ENCODE results near the gene PKN1. TPM values are rescaled to one million over a fixed set of nuclear protein-coding genes. Genes with fewer than 3 reads are reported as not detected.

Gene PKN1
- total RNA-seq, 1 donor from 2014 or later: 159 TPM

DNA sequence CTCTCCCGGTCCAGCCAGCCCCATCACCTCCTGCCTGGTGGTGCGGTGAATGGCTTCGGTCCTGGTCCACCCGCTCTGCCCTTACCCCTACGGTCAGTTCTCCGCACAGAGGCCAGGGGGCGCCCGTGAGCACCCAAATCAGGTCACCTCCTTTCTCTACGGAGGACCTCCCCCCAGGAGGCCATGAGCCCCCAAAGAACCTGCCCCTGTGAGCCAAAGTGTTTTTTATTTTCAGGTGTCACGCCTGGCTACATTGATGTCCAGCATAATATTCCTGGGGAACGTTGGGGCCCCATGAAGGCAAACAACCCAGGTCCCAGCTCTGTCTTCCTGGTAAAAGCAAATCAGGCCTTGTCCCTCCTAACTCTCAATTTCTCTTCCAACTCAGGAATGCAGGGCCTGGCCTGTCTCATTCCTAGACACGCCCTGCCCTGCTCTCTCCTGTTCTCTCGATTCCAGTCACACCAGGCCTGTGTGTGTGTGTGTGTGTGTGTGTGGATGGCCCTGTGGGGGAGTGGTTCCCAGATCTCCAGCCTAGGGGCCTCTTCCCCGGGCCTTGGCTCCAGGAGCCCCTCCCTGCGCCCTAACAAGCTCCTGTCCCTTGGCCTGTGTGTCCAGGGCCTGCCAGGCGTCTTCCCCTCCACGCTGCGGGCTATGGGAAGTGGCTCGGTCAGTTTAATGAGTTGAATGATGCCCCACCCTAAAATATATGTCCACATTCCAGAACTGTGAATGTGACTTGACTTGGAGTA lies 72.6 kb downstream of the PKN1 start:
- H3K9me3 ChIP-seq: no peaks in the 10 kb centered on the region
- DNase-seq (peak; percentile 90), ATAC-seq (peak; percentile 84)
- TF ChIP-seq, protein P1, sequence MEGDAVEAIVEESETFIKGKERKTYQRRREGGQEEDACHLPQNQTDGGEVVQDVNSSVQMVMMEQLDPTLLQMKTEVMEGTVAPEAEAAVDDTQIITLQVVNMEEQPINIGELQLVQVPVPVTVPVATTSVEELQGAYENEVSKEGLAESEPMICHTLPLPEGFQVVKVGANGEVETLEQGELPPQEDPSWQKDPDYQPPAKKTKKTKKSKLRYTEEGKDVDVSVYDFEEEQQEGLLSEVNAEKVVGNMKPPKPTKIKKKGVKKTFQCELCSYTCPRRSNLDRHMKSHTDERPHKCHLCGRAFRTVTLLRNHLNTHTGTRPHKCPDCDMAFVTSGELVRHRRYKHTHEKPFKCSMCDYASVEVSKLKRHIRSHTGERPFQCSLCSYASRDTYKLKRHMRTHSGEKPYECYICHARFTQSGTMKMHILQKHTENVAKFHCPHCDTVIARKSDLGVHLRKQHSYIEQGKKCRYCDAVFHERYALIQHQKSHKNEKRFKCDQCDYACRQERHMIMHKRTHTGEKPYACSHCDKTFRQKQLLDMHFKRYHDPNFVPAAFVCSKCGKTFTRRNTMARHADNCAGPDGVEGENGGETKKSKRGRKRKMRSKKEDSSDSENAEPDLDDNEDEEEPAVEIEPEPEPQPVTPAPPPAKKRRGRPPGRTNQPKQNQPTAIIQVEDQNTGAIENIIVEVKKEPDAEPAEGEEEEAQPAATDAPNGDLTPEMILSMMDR (IDR thresholded peaks at IDR 0.05): peak; percentile 71
- peak overlapping the region; percentile 80 for H3K27ac ChIP-seq
- peaks cover 26% of the 10 kb centered on the region for H3K4me1 ChIP-seq
- no peaks in the 10 kb centered on the region for H3K36me3 ChIP-seq
- H3K4me3 ChIP-seq: no peak overlapping the region
- no peaks in the 10 kb centered on the region for H3K27me3 ChIP-seq
- intact Hi-C loops (cut with DNase I): no loop called here

DNA sequence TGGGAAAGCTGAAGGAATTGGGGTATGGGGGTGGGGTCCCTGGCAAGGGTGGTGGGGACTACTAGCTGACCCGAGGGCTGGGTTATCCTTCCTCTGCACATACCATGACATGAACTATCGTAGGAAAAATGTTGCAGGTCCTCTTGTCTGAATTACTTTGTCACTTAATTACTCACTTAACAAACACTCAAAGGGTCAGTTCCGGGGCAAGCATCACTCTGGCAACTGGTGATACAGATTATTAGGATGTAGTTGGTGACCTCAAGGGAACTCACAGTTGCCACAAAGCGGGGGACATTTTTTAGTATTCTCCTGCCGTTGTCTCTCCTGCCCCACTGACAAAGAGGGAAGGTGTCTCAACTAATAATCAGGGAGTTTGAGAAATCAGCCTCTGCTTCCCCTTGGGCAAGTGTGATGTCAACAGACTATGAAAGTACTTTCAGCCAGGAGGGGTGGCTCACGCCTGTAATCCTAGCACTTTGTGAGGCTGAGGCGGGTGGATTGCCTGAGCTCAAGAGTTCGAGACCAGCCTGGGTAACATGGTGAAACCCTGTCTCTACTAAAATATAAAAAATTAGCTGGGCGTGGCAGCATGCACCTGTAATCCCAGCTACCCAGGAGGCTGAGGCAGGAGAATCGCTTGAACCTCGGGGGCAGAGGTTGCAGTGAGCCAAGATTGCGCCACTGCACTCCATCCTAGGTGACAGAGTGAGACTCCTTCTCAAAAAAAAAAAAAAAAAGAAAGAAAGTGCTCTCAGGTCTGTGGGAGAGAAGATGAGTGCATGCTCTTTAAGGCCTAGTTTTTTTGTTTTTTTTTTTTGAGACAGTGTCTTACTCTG lies 74.8 kb downstream of the PKN1 start:
- peak; percentile 52 for ATAC-seq
- Histone ChIP-seq H3K27me3 (no peaks in the 10 kb centered on the region), H3K27ac (peak overlapping the region; percentile 80), H3K9me3 (no peaks in the 10 kb centered on the region), H3K36me3 (no peaks in the 10 kb centered on the region), H3K4me3 (no peak overlapping the region), H3K4me1 (peaks cover 25% of the 10 kb centered on the region)
- TF ChIP-seq, protein P1 (IDR thresholded peaks at IDR 0.05): no peak
- no peak for DNase-seq
- intact Hi-C loops (cut with DNase I): no loop called here

DNA sequence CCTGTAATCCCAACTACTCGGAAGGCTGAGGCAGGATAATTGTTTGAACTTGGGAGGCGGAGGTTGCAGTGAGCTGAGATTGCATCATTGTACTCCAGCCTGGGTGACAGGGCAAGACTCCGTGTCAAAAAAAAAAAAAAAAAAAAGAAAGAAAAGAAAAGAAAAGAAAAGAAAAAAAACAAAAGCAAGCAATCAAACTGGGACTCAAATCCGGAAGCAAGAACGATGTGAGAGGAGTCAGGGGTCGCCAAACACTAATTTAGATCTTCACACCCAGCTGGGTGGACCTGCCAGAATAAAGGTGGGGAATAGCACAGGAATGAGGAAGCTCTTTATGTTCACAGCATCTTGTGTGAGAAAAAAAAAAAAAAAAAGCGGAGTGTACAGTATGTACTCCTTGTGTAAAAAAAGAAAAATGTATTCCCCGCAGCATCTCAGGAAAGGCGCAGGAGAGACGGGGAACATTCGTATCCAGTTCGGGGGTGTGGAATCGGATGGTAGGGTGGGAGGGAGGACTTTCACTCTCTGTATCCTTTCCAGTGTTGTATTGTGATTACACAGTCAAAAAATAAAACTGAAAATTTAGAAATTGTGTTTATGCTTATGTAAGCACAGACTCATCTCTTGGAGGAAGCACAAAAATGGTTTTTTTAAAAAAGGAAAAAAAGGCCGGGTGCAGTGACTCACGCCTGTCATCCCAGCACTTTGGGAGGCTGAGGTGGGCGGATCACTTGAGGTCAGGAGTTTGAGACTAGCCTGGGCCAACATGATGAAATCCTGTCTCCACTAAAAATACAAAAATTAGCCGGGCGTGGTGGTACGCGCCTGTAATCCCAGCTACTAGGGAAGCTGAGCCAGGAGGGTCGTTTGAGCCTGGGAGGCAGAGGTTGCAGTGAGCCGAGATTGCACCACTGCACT lies 77.5 kb downstream of the PKN1 start:
- Histone ChIP-seq H3K4me3 (no peak overlapping the region), H3K27me3 (no peaks in the 10 kb centered on the region), H3K9me3 (no peaks in the 10 kb centered on the region), H3K36me3 (peaks cover 19% of the 10 kb centered on the region), H3K27ac (peak overlapping the region; percentile 80), H3K4me1 (peaks cover 37% of the 10 kb centered on the region)
- intact Hi-C loops (cut with DNase I): no loop called here
- DNase-seq: peak; percentile 73
- TF ChIP-seq, protein P1 (IDR thresholded peaks at IDR 0.05): no peak
- peak; percentile 38 for ATAC-seq

DNA sequence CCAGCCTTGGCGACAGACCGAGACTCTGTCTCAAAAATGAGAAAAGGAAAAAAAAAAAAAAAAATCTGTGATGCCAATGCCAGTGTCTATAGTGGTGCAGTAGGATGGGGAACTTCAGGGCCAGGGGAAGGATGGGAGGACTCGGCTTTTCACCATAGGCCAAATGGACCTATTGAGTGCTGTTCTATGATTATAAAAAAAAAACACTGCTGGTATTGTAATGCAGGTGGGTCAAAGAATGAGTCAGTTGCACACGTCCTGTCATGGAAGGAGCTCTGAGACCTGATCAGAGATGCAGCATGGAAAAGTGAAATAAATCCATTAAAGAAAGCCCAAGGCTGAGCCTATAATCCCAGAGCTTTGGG lies 78.1 kb downstream of the PKN1 start:
- Histone ChIP-seq H3K27me3 (no peaks in the 10 kb centered on the region), H3K4me3 (no peak overlapping the region), H3K4me1 (peaks cover 44% of the 10 kb centered on the region), H3K27ac (peak overlapping the region; percentile 80), H3K36me3 (peaks cover 26% of the 10 kb centered on the region), H3K9me3 (no peaks in the 10 kb centered on the region)
- TF ChIP-seq, protein P1 (IDR thresholded peaks at IDR 0.05): no peak
- intact Hi-C loops (cut with DNase I): no loop called here
- ATAC-seq (peak; percentile 1), DNase-seq (no peak)

DNA sequence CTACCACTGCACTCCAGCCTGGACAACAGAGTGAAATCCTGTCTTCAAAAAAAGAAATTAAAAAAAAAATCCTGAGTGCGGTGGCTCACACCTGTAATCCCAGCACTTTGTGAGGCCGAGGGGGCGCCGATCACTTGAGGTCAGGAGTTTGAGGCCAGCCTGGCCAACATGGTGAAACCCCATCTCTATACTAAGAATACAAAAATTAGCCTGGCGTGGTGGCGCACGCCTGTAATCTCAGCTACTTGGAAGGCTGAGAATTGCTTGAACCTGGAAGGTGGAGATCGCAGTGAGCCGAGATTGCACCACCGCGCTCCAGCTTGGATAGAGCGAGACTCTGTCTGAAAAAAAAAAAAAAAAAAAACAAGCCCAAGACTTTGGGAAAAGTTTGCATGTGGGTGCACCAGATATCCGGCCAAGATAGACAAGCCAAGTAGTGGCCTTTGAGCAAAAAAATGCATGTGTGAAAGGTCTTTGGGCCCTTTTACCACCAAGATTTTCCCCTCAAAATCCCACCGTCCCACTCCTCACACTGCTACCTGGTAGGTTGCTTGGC lies 79.4 kb downstream of the PKN1 start:
- DNase-seq (no peak), ATAC-seq (no peak)
- H3K27me3 ChIP-seq: no peaks in the 10 kb centered on the region
- H3K9me3 ChIP-seq: no peaks in the 10 kb centered on the region
- H3K36me3 ChIP-seq: peaks cover 29% of the 10 kb centered on the region
- peaks cover 47% of the 10 kb centered on the region for H3K4me1 ChIP-seq
- intact Hi-C loops (cut with DNase I): no loop called here
- H3K27ac ChIP-seq: no peak overlapping the region
- H3K4me3 ChIP-seq: no peak overlapping the region
- TF ChIP-seq, protein P1 (IDR thresholded peaks at IDR 0.05): no peak
